Fibroblast of gingiva (primary cell): ENCODE measurements around the gene CCSAP.
A peak's percentile ranks its signal among the peaks of the same experiment; 100 is the strongest.
"Not testable (repeated sequence)": the region's sequence is repeated elsewhere in the genome, so short reads cannot be mapped to it uniquely, and the experiment has no call there.

Source experiments
- DNase-seq: peaks from one replicate; pipeline ENCODE4 v3.0.0-alpha.2; 2011; ENCODE audit warnings: low read depth

CCSAP gene

GRCh38 chr1:229364207-229365065 is 21.6 kb upstream of the CCSAP start:
- DNase-seq: no peak

GRCh38 chr1:229363723-229364122 is 20.9 kb upstream of the CCSAP start:
- no peak for DNase-seq

GRCh38 chr1:229360420-229360819 is 17.6 kb upstream of the CCSAP start:
- no peak for DNase-seq

- no peak for DNase-seq
These were observed 12.8 kb upstream of the CCSAP start for GRCh38 chr1:229355661-229356060.

- DNase-seq: no peak
These were observed 11.4 kb upstream of the CCSAP start for GRCh38 chr1:229354226-229354625.

GRCh38 chr1:229352975-229353374 is 10.1 kb upstream of the CCSAP start:
- DNase-seq: no peak

GRCh38 chr1:229349463-229350385 is 6.9 kb upstream of the CCSAP start:
- DNase-seq: no peak

GRCh38 chr1:229347528-229347927 is 4.7 kb upstream of the CCSAP start:
- no peak for DNase-seq

- DNase-seq: no peak
These were observed 2.3 kb upstream of the CCSAP start for GRCh38 chr1:229344937-229345684.

- no peak for DNase-seq
These were observed 1.3 kb upstream of the CCSAP start for GRCh38 chr1:229344139-229344538.

- DNase-seq: peak; percentile 70
These were observed 832 bp downstream of the CCSAP start for GRCh38 chr1:229341774-229342655.

- DNase-seq: no peak
These were observed 2.4 kb downstream of the CCSAP start for GRCh38 chr1:229340496-229340895.

GRCh38 chr1:229339520-229339919 is 3.3 kb downstream of the CCSAP start:
- DNase-seq: no peak

GRCh38 chr1:229339086-229339485 is 3.8 kb downstream of the CCSAP start:
- no peak for DNase-seq

GRCh38 chr1:229336345-229336744 is 6.5 kb downstream of the CCSAP start:
- DNase-seq: no peak

GRCh38 chr1:229334716-229335115 is 8.1 kb downstream of the CCSAP start:
- no peak for DNase-seq

- DNase-seq: no peak
These were observed 8.6 kb downstream of the CCSAP start for GRCh38 chr1:229334269-229334668.

- no peak for DNase-seq
These were observed 14.1 kb downstream of the CCSAP start for GRCh38 chr1:229328598-229329362.

GRCh38 chr1:229327765-229328164 is 15.1 kb downstream of the CCSAP start:
- DNase-seq: not testable (repeated sequence)

GRCh38 chr1:229326601-229327000 is 16.2 kb downstream of the CCSAP start:
- no peak for DNase-seq
